ENCODE measurements around the gene OCIAD2.

GRCh38 chr4:48912349-48912748 is 5.8 kb upstream of the OCIAD2 start:
- TF ChIP-seq POLR2A (IDR thresholded peaks at IDR 0.05; ENCODE audit: low read length) = no peak
- no peak for TF ChIP-seq GATA1 (IDR thresholded peaks at IDR 0.05; ENCODE audit: low read depth, low read length)

All from erythroblast (primary cell).